ENCODE data around the gene GRAP2.

GRAP2 gene

DNA sequence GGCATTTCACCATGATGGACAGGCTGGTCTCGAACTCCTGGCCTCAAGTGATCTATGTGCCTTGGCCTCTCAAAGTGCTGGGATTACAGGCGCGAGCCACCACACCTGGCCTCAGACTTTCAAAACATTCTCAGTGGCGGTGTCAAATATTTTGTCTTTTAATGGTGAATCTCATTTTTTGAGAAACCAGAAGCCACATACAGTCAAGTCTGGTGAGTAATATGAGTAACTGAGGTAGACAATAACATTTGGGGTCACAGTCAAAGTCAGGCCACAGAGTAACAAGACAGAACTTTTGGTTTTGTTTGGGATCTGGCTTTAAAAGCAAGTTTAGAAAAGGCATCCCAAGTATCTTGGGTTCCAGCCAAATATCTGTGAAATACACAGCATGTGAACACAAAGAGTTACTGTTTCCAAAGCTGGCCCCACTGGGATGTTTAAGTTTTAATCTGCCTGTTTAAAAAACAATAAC lies 53.7 kb downstream of the GRAP2 start:
- TF ChIP-seq, protein P1, sequence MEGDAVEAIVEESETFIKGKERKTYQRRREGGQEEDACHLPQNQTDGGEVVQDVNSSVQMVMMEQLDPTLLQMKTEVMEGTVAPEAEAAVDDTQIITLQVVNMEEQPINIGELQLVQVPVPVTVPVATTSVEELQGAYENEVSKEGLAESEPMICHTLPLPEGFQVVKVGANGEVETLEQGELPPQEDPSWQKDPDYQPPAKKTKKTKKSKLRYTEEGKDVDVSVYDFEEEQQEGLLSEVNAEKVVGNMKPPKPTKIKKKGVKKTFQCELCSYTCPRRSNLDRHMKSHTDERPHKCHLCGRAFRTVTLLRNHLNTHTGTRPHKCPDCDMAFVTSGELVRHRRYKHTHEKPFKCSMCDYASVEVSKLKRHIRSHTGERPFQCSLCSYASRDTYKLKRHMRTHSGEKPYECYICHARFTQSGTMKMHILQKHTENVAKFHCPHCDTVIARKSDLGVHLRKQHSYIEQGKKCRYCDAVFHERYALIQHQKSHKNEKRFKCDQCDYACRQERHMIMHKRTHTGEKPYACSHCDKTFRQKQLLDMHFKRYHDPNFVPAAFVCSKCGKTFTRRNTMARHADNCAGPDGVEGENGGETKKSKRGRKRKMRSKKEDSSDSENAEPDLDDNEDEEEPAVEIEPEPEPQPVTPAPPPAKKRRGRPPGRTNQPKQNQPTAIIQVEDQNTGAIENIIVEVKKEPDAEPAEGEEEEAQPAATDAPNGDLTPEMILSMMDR (IDR thresholded peaks at IDR 0.05; ENCODE audit: borderline replicate concordance, control extremely low read depth, extremely low read depth, insufficient read depth, missing control alignments), result no peak
- DNase-seq (ENCODE audit: low spot score), result no peak
- in situ Hi-C loops (cut with MboI; ENCODE audit: low sequenced_read_pairs, unreplicated experiment), result no loop called here

GRCh38 chr22:39955675-39956074 lies 54.8 kb downstream of the GRAP2 start:
- in situ Hi-C loops (cut with MboI; ENCODE audit: low sequenced_read_pairs, unreplicated experiment), result no loop called here
- TF ChIP-seq, protein P1 (IDR thresholded peaks at IDR 0.05; ENCODE audit: borderline replicate concordance, control extremely low read depth, extremely low read depth, insufficient read depth, missing control alignments), result no peak
- no peak for DNase-seq (ENCODE audit: low spot score)

DNA sequence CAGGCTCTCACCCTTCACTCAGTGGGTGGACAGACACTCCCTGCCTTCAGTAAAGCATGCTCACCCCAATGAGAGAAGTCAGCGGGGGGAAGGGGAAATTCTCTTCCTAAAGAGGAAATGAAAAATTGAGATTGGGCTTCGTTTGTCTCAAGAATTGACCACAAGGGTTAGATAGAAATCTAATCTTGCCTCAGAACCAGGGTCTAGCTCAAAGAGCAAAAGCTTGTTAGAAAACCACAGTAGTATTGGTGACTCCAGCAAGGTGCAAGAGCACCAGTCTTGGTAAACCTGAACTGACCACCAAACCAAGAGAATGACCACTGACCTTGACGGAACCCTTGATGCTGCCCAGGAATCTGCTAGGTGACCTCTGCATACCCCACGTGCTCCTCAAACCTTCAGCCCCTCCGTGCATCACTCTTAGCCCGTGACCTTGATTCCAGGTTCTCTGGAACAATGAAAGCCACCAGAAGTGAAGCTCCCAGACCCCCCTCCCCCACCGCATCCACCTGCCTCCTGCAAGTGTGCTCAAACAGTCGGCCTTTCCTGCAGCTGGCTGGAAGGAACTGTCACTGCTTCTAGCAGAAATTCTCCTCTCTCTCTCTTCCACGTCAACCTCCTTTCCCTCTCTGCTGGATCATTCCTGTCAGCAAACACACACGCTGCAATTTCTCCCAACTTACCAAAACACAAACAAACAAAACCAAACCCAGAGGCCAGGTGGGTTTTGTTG lies 56.2 kb downstream of the GRAP2 start:
- in situ Hi-C loops (cut with MboI; ENCODE audit: low sequenced_read_pairs, unreplicated experiment), result no loop called here
- DNase-seq (ENCODE audit: low spot score), result peak; percentile 65
- TF ChIP-seq, protein P1 (IDR thresholded peaks at IDR 0.05; ENCODE audit: borderline replicate concordance, control extremely low read depth, extremely low read depth, insufficient read depth, missing control alignments), result no peak

DNA sequence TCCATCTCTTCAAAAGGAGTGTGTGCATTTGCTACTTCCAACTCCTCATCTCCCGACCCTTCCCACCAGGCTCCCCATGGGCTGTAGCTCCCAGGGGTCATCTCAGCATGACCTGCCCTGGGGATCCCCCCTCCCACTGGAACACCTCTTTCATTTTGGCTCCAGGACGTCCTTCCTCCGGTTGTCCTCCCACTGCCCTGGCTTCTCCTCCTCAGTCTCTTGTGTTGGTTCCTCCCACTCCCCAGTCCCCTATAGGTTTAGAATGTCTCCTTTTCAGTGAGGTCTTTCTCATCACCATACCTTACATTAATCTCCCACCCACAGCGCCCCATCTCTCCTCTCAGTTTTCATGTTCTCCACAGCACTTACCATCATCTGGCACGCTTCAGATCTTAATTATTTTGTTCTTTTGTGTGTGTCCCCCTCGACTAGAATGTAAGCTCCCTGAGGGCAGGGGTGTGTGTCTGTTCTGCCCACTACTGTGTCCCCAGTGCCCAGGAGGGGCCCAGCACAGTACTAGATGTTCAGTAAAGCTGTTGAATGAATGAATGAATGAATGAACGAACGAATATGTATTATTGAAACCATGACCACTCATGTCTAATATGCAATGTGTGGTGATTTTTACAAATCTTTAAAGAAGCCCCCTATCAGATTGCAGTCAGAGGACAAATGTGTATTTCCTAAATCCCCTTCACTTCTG lies 57.3 kb downstream of the GRAP2 start:
- DNase-seq (ENCODE audit: low spot score), result no peak
- TF ChIP-seq, protein P1 (IDR thresholded peaks at IDR 0.05; ENCODE audit: borderline replicate concordance, control extremely low read depth, extremely low read depth, insufficient read depth, missing control alignments), result no peak
- in situ Hi-C loops (cut with MboI; ENCODE audit: low sequenced_read_pairs, unreplicated experiment), result no loop called here

DNA sequence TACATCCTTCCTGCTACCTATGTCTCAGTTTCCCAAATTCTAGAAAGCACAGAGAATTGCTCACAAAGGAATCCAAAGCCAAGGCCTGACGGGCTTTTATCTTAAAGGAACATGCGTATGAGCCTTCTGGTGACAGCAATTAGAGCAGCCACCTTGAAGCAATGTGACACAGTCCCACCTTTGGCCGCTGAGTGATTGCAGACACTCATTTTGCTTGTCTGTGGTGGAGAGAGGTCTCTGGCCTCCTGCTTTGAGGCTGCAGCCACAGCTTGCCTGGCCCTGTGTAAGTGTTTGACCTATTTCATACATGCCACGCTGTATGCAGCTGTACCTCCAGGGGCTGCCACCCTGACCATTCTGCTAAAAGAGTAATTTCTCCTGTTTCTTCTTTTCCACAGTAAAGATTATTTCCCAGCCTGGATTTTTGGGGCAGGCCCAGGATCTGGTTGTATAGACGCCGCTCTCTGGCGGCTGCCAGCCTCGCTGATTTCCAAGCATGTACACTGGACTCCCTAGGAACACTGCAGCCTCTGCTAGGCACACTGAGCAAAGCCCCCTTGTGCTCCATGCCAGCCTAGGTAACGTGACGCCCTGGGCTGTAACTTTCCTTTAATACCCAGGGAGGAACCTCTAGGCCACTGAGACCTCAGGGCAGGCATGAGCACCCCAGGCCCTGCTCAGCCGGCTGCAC lies 58.2 kb downstream of the GRAP2 start:
- in situ Hi-C loops (cut with MboI; ENCODE audit: low sequenced_read_pairs, unreplicated experiment), result no loop called here
- TF ChIP-seq, protein P1 (IDR thresholded peaks at IDR 0.05; ENCODE audit: borderline replicate concordance, control extremely low read depth, extremely low read depth, insufficient read depth, missing control alignments), result no peak

DNA sequence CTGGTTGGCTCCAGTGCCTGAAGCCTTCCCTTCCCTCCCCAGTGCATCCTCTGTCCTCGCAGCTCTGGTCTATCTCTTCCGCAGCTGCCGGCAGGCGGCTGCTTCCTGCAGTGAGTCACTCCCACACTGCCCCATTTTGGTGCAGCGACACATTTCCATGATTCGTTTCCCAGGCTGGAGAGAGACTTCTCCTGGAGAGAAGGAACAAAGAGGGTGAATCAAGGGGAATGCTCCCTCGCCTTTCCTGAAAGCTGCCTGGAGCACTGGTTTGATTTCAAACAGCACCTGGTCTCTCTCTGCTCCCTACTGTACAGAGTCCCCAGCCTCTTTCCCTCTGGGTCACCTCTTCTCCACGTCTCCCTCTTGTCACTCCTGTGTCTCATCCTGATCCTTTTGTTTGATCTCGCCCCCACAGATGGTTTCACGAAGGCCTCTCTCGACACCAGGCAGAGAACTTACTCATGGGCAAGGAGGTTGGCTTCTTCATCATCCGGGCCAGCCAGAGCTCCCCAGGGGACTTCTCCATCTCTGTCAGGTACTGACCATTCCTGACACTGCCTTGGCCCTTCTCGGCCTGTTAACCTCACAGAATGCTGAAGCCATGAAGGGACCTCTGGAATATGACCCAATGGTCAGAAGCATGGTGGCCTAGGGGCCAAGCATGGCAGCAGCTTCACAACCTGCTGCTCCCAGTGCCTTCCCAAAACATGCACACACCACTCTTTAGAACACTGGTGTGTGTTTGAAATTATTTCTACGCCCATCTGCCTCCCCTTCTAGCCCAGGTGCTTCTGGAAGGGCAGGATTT lies 59.0 kb downstream of the GRAP2 start, which contains the start of gene TMA7B:
Gene TMA7B, plus strand, starts transcription at position 758 of the 808 bp plus-strand sequence. CDS start 3,978 bp downstream, outside the sequence.
- TF ChIP-seq, protein P1 (IDR thresholded peaks at IDR 0.05; ENCODE audit: borderline replicate concordance, control extremely low read depth, extremely low read depth, insufficient read depth, missing control alignments), result no peak
- no peak for DNase-seq (ENCODE audit: low spot score)
- in situ Hi-C loops (cut with MboI; ENCODE audit: low sequenced_read_pairs, unreplicated experiment), result no loop called here

More for the DNA sequence above, 58.2 kb downstream of the GRAP2 start:
- DNase-seq (ENCODE audit: low spot score), result no peak
